Hepatocyte (in vitro differentiated cells): ENCODE results near the gene GGTA1.

Experiments used
- CTCF ChIP-seq: fragments of 200-600 bp; sonication (generic); IDR thresholded peaks from 2 replicates; pipeline ENCODE4 v1.5.1; 2016; ENCODE audit warnings: antibody characterized with exemption, mild to moderate bottlenecking; ENCODE audit not compliant: poor library complexity
- EZH2 ChIP-seq: fragments of 200-600 bp; sonication (generic); IDR thresholded peaks from 2 replicates; pipeline ENCODE4 v1.6.1; 2016; ENCODE audit warnings: antibody characterized with exemption, mild to moderate bottlenecking, borderline replicate concordance
- EZH2phosphoT487 ChIP-seq: fragments of 200-600 bp; sonication (generic); IDR thresholded peaks from one replicate; pipeline ENCODE4 v1.6.1; 2018; ENCODE audit warnings: antibody characterized with exemption, mild to moderate bottlenecking, low read depth, moderate library complexity; ENCODE audit not compliant: unreplicated experiment, severe bottlenecking

- TF ChIP-seq CTCF: no peak
- TF ChIP-seq EZH2phosphoT487: no peak
- no peak for TF ChIP-seq EZH2
Measured at GRCh38 chr9:121450241-121450640, 49.4 kb downstream of the GGTA1 start.
